Activated naive CD8-positive, alpha-beta T cell treated with anti-CD3 and anti-CD28 coated beads, Interleukin-2, amount 10 ng/mL, durations not matched to agents 7 days and 5 days (primary cell): ENCODE data around the gene EEF2. TPM values are rescaled to one million over a fixed set of nuclear protein-coding genes. Genes with fewer than 3 reads are reported as not detected.
"Not testable (repeated sequence)": the region's sequence is repeated elsewhere in the genome, so short reads cannot be mapped to it uniquely, and the experiment has no call there.

Experiments
- ATAC-seq: fragments of 150-1000 bp; cut with Tn5 transposase; one replicate; pipeline ENCODE4 v1.10.0; 2021; ENCODE audit warnings: low read depth, moderate library complexity
- POLR2A ChIA-PET: fragments of 350-600 bp; sonication (Branson Sonifier 250); formaldehyde crosslinking; loops from one replicate; lab custom pipeline; 2021; ENCODE audit warnings: antibody characterized with exemption; lab: Charles Lee
- DNase-seq: peaks from one replicate; pipeline ENCODE4 v3.0.0; 2021
- H3K27ac Mint-ChIP-seq: one replicate; pipeline ENCODE4 v1.8.0; 2022; ENCODE audit warnings: mild to moderate bottlenecking, mixed read lengths
- H3K27me3 Mint-ChIP-seq: one replicate; pipeline ENCODE4 v1.8.0; 2022; ENCODE audit warnings: mild to moderate bottlenecking, moderate library complexity, mixed read lengths
- H3K36me3 Mint-ChIP-seq: one replicate; pipeline ENCODE4 v1.8.0; 2021; ENCODE audit warnings: mild to moderate bottlenecking, mixed read lengths
- H3K4me1 Mint-ChIP-seq: one replicate; pipeline ENCODE4 v1.8.0; 2021; ENCODE audit warnings: mixed read lengths
- H3K4me3 Mint-ChIP-seq: one replicate; pipeline ENCODE4 v1.8.0; 2022; ENCODE audit warnings: mild to moderate bottlenecking, moderate library complexity, mixed read lengths
- H3K9me3 Mint-ChIP-seq: one replicate; pipeline ENCODE4 v1.8.0; 2021; ENCODE audit warnings: mixed read lengths
- total RNA-seq, 2 experiments: library from RNA; stranded (reverse); gene quantifications; one replicate each; pipeline ENCODE4 v1.2.3, GENCODE V29; 2021

The EEF2 gene
- total RNA-seq, 2 experiments from 2014 or later, result 1,510 to 1,513 TPM

GRCh38 chr19:4011430-4011829 lies 26.2 kb upstream of the EEF2 start:
- H3K27ac Mint-ChIP-seq, ATAC-seq, POLR2A ChIA-PET, H3K4me3 Mint-ChIP-seq, DNase-seq, H3K36me3 Mint-ChIP-seq, H3K9me3 Mint-ChIP-seq, H3K27me3 Mint-ChIP-seq, H3K4me1 Mint-ChIP-seq: not testable (repeated sequence)

- H3K27me3 Mint-ChIP-seq, result no peaks in the 10 kb centered on the region
- no peak for ATAC-seq
- POLR2A ChIA-PET, result no interaction called here
- no peak overlapping the region for H3K27ac Mint-ChIP-seq
- H3K9me3 Mint-ChIP-seq, result no peaks in the 10 kb centered on the region
- DNase-seq, result no peak
- H3K4me3 Mint-ChIP-seq, result no peak overlapping the region
- peaks cover 2% of the 10 kb centered on the region for H3K36me3 Mint-ChIP-seq
- H3K4me1 Mint-ChIP-seq, result peaks cover 11% of the 10 kb centered on the region
These were observed 25.5 kb upstream of the EEF2 start for GRCh38 chr19:4010808-4011110.

GRCh38 chr19:4009990-4010807 lies 24.9 kb upstream of the EEF2 start:
- DNase-seq, result no peak
- Mint-ChIP-seq H3K36me3 (peaks cover 2% of the 10 kb centered on the region), H3K27me3 (no peaks in the 10 kb centered on the region), H3K27ac (no peak overlapping the region), H3K4me1 (peaks cover 11% of the 10 kb centered on the region), H3K9me3 (no peaks in the 10 kb centered on the region), H3K4me3 (no peak overlapping the region)
- POLR2A ChIA-PET, result no interaction called here
- no peak for ATAC-seq

GRCh38 chr19:4007836-4008539 lies 22.7 kb upstream of the EEF2 start:
- POLR2A ChIA-PET, result interaction anchor here (0.6 to 2.5 kb wide), 12 partner anchors 18 to 464 kb away, joined by 3 to 21 read pairs (median 5); partner anchors contain the start of genes EEF2 and HDGFL2
- no peaks in the 10 kb centered on the region for H3K9me3 Mint-ChIP-seq
- H3K4me1 Mint-ChIP-seq, result peaks cover 11% of the 10 kb centered on the region
- ATAC-seq, result no peak
- peak overlapping the region; percentile 85 for H3K4me3 Mint-ChIP-seq
- H3K27me3 Mint-ChIP-seq, result no peaks in the 10 kb centered on the region
- H3K36me3 Mint-ChIP-seq, result peaks cover 2% of the 10 kb centered on the region
- H3K27ac Mint-ChIP-seq, result peak overlapping the region; percentile 72
- DNase-seq, result peak; percentile 56

- Mint-ChIP-seq H3K27ac (peak within 1 kb of the TSS; percentile 81), H3K4me3 (peak within 1 kb of the TSS; percentile 85), H3K4me1 (peaks cover 11% of the 10 kb centered on the region), H3K27me3 (no peaks in the 10 kb centered on the region), H3K9me3 (no peaks in the 10 kb centered on the region), H3K36me3 (peaks cover 2% of the 10 kb centered on the region)
- peak; percentile 98 for DNase-seq
- ATAC-seq, result peak; percentile 91
- POLR2A ChIA-PET, result interaction anchor here (0.5 to 2.5 kb wide), 16 partner anchors 12 to 971 kb away, joined by 3 to 21 read pairs (median 5); partner anchors contain the start of genes EEF2 and HDGFL2
These were observed 22.0 kb upstream of the EEF2 start, which contains the start of gene PIAS4 for GRCh38 chr19:4007021-4007835. Gene PIAS4, plus strand, starts transcription at chr19:4007736. Its CDS starts 25 bp downstream, at chr19:4007761.

- H3K27me3 Mint-ChIP-seq, H3K27ac Mint-ChIP-seq, ATAC-seq, H3K9me3 Mint-ChIP-seq, DNase-seq, H3K36me3 Mint-ChIP-seq: not testable (repeated sequence)
- POLR2A ChIA-PET, result interaction anchor here (2.1 kb wide), 1 partner anchor 15 kb away, joined by 9 read pairs; no protein-coding TSS in a partner anchor
- H3K4me3 Mint-ChIP-seq, result peak overlapping the region; percentile 48
- peaks cover 11% of the 10 kb centered on the region for H3K4me1 Mint-ChIP-seq
These were observed 20.2 kb upstream of the EEF2 start for GRCh38 chr19:4005436-4005835.

- not testable (repeated sequence) for H3K36me3 Mint-ChIP-seq, H3K9me3 Mint-ChIP-seq, H3K27me3 Mint-ChIP-seq, H3K4me3 Mint-ChIP-seq, ATAC-seq, H3K27ac Mint-ChIP-seq, H3K4me1 Mint-ChIP-seq, DNase-seq
- POLR2A ChIA-PET, result interaction anchor here (1.8 kb wide), 1 partner anchor 9 kb away, joined by 4 read pairs; no protein-coding TSS in a partner anchor
These were observed 15.5 kb upstream of the EEF2 start for GRCh38 chr19:4000798-4001197.

- DNase-seq, H3K27me3 Mint-ChIP-seq, H3K4me3 Mint-ChIP-seq, H3K4me1 Mint-ChIP-seq, ATAC-seq, H3K36me3 Mint-ChIP-seq, H3K27ac Mint-ChIP-seq, H3K9me3 Mint-ChIP-seq, POLR2A ChIA-PET: not testable (repeated sequence)
These were observed 13.6 kb upstream of the EEF2 start for GRCh38 chr19:3998667-3999412.

GRCh38 chr19:3995607-3996006 lies 10.3 kb upstream of the EEF2 start:
- ATAC-seq, result no peak
- H3K4me1 Mint-ChIP-seq, result peaks cover 9% of the 10 kb centered on the region
- H3K27me3 Mint-ChIP-seq, result peaks cover 4% of the 10 kb centered on the region
- H3K9me3 Mint-ChIP-seq, result peaks cover 2% of the 10 kb centered on the region
- H3K4me3 Mint-ChIP-seq, result no peak overlapping the region
- H3K27ac Mint-ChIP-seq, result no peak overlapping the region
- H3K36me3 Mint-ChIP-seq, result peaks cover 2% of the 10 kb centered on the region
- no peak for DNase-seq
- POLR2A ChIA-PET, result interaction anchor here (1.2 to 1.5 kb wide), 2 partner anchors 10 to 11 kb away, joined by 3 to 4 read pairs; partner anchors contain the start of gene EEF2

- peaks cover 3% of the 10 kb centered on the region for H3K27me3 Mint-ChIP-seq
- DNase-seq, result no peak
- POLR2A ChIA-PET, result interaction anchor here (1.2 to 1.4 kb wide), 4 partner anchors 11 to 114 kb away, joined by 3 to 9 read pairs (median 4); partner anchors contain the start of genes DAPK3 and PIAS4
- H3K27ac Mint-ChIP-seq, result peak overlapping the region; percentile 31
- H3K4me3 Mint-ChIP-seq, result peak overlapping the region; percentile 1
- no peak for ATAC-seq
- H3K4me1 Mint-ChIP-seq, result peaks cover 14% of the 10 kb centered on the region
- H3K36me3 Mint-ChIP-seq, result peaks cover 2% of the 10 kb centered on the region
- H3K9me3 Mint-ChIP-seq, result peaks cover 2% of the 10 kb centered on the region
These were observed 5.5 kb upstream of the EEF2 start for GRCh38 chr19:3990815-3991117.

GRCh38 chr19:3987619-3988371 lies 2.5 kb upstream of the EEF2 start:
- peaks cover 2% of the 10 kb centered on the region for H3K9me3 Mint-ChIP-seq
- H3K27me3 Mint-ChIP-seq, result no peaks in the 10 kb centered on the region
- peak overlapping the region; percentile 98 for H3K27ac Mint-ChIP-seq
- ATAC-seq, result peak; percentile 31
- POLR2A ChIA-PET, result interaction anchor here (0.5 to 2.2 kb wide), 16 partner anchors 8 to 1315 kb away, joined by 3 to 21 read pairs (median 4); partner anchors contain the start of genes DAPK3, MRPL54, PIAS4 and ZBTB7A
- H3K4me1 Mint-ChIP-seq, result peaks cover 23% of the 10 kb centered on the region
- DNase-seq, result peak; percentile 93
- peaks cover 20% of the 10 kb centered on the region for H3K36me3 Mint-ChIP-seq
- peak overlapping the region; percentile 98 for H3K4me3 Mint-ChIP-seq
